Astrocyte of the cerebellum (primary cell): ENCODE data around the gene PDCD1.
"Not testable (repeated sequence)": the region's sequence is repeated elsewhere in the genome, so short reads cannot be mapped to it uniquely, and the experiment has no call there.

Source experiments
- DNase-seq: peaks from one replicate; pipeline ENCODE4 v3.0.0-alpha.2; 2011; ENCODE audit warnings: low read depth
- H3K4me3 ChIP-seq: 2 replicates; pipeline ENCODE4 v1.5.1; 2011; ENCODE audit warnings: mild to moderate bottlenecking, low read depth, low read length, moderate library complexity
- in situ Hi-C: cut with HindIII; loops from 2 replicates; pipeline ENCODE4 v1.10.0; 2017; ENCODE audit warnings: low sequenced_read_pairs
- TF ChIP-seq, protein P1 (sequence below): IDR thresholded peaks from 2 replicates; pipeline ENCODE4 v1.5.1; 2012; ENCODE audit warnings: low read length, low read depth, moderate library complexity, mild to moderate bottlenecking; ENCODE audit errors: missing control alignments

Gene PDCD1

DNA sequence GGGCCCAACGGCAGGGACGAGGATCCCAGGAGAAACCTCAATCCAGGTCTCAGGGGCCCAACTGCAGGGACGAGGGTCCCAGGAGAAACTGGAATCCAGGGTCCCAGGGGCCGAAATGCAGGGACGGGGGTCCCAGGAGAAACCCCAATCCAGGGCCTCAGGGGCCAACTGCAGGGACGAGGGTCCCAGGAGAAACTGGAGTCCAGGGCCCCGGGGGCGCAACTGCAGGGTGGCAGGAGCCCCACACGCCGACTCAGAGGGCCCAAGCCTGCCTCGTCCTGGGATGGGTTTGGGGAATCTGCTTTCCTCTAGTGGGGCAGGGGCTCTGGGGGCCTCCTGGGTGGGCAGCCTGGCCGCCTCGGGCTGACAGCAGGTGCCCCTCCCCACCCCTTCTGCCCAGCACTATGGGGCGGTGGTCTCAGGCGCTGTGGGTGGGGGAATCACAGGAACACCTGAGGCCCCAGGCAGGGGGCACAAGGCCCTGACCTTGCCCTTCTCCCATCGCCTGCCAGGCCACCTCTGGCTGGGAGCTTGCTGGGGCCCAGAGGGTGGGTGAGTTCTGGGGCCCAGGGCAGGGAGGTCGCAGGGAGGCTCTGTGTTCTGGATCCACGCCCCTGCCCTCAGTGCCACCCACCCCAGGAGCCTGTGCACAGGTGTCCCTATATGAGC lies 18.0 kb upstream of the PDCD1 start:
- in situ Hi-C loops, result no loop called here
- no peak for DNase-seq

DNA sequence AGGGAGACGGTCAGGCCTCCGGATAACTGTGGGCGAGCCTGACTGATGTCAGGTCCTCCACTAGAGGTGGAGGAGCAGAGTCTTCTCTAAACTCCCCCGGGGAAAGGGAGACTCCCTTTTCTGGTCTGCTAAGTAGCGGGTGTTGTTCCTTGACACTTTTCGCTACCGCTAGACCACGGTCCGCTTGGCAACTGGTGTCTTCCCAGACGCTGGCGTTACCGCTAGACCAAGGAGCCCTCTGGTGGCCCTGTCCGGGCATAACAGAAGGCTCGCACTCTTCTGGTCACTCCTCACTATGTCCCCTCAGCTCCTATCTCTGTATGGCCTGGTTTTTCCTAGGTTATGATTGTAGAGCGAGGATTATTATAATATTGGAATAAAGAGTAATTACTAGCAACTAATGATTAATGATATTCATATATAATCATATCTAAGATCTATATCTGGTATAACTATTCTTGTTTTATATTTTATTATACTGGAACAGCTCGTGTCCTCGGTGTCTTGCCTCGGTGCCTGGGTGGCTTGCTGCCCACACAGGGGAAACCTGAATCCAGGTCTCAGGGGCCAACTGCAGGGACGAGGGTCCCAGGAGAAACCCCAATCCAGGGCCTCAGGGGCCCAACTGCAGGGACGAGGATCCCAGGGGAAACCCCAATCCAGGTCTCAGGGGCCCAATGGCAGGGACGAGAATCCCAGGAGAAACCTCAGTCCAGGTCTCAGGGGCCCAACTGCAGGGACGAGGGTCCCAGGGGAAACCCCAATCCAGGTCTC lies 17.2 kb upstream of the PDCD1 start:
- in situ Hi-C loops, H3K4me3 ChIP-seq, DNase-seq: not testable (repeated sequence)
- TF ChIP-seq, protein P1, sequence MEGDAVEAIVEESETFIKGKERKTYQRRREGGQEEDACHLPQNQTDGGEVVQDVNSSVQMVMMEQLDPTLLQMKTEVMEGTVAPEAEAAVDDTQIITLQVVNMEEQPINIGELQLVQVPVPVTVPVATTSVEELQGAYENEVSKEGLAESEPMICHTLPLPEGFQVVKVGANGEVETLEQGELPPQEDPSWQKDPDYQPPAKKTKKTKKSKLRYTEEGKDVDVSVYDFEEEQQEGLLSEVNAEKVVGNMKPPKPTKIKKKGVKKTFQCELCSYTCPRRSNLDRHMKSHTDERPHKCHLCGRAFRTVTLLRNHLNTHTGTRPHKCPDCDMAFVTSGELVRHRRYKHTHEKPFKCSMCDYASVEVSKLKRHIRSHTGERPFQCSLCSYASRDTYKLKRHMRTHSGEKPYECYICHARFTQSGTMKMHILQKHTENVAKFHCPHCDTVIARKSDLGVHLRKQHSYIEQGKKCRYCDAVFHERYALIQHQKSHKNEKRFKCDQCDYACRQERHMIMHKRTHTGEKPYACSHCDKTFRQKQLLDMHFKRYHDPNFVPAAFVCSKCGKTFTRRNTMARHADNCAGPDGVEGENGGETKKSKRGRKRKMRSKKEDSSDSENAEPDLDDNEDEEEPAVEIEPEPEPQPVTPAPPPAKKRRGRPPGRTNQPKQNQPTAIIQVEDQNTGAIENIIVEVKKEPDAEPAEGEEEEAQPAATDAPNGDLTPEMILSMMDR, result peak; percentile 22

More for the DNA sequence above, 18.0 kb upstream of the PDCD1 start:
- TF ChIP-seq, protein P1, result no peak
- no peak overlapping the region for H3K4me3 ChIP-seq

DNA sequence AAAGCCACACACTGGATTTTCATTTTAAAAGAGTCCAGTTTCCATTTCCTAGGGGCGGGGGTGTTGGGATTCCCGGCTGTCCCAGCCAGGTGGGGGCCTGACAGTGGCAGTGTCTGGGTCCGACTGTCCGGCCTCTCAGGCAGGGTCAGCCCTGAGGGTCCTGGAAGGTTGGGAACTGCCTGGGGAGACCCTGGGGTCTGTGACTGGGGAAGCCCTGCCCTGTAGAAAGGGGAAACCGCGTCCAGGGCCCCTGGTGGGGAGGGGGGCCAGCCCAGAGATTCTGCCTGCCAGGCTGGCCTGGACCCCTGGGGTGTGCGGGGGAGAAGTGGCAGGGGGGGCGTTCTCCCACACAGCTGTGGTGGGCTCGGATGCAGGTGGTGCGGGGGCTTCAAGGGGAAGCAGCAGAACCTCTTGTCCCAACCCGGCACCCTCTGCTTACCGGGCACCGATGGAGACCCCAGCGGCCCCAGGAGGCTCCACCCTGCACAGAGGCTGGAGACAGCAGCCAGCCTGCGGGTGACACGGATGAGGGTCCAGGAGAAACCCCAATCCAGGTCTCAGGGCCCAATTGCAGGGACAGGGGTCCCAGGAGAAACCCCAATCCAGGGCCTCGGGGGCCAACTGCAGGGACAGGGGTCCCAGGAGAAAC lies 15.7 kb upstream of the PDCD1 start:
- TF ChIP-seq, protein P1, result no peak
- no peak overlapping the region for H3K4me3 ChIP-seq
- in situ Hi-C loops, result no loop called here
- no peak for DNase-seq

DNA sequence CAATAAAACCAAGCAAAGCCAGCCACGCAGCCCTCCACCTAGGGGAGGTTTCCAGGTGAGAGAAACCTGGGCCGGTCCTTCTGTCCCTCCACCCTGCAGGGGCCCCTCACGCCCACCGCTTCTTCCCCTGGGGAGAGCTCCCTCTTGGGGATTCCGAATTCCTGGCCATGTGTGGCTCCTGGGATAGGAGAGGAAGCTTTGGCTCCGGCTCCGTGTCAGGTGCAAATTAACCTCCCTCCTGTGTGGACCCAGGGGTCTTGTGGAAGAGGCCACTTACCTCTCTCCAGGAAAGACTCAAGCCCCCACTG lies 15.1 kb upstream of the PDCD1 start:
- no peak overlapping the region for H3K4me3 ChIP-seq
- no peak for DNase-seq
- in situ Hi-C loops, result no loop called here
- TF ChIP-seq, protein P1, result no peak

DNA sequence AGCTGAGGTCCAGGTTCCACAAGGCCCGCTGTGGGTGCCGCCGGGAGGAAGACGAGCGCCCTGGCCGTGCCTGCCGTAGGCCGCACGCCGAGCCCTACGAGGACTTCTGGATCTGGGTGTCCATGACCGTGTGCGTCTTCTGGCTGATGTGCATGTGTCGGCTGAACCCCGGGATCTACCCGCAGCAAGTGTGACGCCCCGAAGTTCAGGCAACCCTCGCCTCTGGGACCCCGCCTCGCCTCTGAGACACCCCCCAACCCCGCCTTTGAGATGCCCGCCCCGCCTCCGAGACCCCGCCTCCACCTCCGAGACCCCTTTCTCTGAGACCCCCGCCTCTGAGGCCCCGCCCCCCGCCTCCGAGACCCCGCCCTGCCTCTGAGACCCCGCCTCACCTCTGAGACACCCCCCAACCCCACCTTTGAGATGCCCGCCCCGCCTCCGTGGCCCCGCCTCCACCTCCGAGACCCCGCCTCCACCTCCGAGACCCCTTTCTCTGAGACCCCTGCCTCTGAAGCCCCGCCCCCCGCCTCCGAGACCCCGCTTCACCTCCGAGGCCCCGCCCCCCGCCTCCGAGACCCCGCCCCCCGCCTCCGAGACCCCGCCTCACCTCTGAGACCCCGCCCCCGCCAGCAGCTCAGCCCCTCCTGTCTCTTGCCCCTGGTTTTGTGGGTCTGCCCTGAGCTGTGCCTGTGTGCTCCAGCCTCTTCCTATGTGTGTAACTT lies 14.5 kb upstream of the PDCD1 start:
- no peak overlapping the region for H3K4me3 ChIP-seq
- no peak for DNase-seq
- TF ChIP-seq, protein P1, result no peak
- in situ Hi-C loops, result no loop called here

DNA sequence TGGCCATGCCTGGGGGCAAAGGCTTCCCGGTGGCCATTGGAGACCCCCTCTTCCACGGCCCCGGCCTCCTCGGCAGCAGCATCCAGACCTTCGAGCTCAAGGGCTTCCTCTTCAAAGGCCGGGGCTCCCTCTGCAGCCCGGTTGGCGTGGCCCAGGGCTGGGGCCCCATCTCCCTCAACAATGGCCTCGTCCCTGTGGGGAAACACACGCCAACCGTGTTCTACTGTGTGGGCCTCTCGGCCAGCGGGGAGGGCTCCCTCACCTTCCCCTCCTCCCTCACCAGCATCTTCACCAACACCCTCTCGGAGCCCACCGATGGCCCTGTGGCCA lies 13.6 kb upstream of the PDCD1 start:
- TF ChIP-seq, protein P1, result no peak
- in situ Hi-C loops, result no loop called here
- no peak overlapping the region for H3K4me3 ChIP-seq
- DNase-seq, result no peak
